ENCODE measurements around the gene BICD2.
"Not testable (repeated sequence)": the region's sequence is repeated elsewhere in the genome, so short reads cannot be mapped to it uniquely, and the experiment has no call there.

Gene BICD2

GRCh38 chr9:92769990-92770359, 5.3 kb upstream of the BICD2 start:
- TF ChIP-seq, protein P1, sequence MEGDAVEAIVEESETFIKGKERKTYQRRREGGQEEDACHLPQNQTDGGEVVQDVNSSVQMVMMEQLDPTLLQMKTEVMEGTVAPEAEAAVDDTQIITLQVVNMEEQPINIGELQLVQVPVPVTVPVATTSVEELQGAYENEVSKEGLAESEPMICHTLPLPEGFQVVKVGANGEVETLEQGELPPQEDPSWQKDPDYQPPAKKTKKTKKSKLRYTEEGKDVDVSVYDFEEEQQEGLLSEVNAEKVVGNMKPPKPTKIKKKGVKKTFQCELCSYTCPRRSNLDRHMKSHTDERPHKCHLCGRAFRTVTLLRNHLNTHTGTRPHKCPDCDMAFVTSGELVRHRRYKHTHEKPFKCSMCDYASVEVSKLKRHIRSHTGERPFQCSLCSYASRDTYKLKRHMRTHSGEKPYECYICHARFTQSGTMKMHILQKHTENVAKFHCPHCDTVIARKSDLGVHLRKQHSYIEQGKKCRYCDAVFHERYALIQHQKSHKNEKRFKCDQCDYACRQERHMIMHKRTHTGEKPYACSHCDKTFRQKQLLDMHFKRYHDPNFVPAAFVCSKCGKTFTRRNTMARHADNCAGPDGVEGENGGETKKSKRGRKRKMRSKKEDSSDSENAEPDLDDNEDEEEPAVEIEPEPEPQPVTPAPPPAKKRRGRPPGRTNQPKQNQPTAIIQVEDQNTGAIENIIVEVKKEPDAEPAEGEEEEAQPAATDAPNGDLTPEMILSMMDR (IDR thresholded peaks at IDR 0.05; ENCODE audit: low read length, missing control alignments), result no peak
- DNase-seq (ENCODE audit: low read depth), result no peak
- no peak overlapping the region for H3K4me3 ChIP-seq (replicated peaks; ENCODE audit: low read depth, low read length)

GRCh38 chr9:92769286-92769685, 4.7 kb upstream of the BICD2 start:
- DNase-seq (ENCODE audit: low read depth), result no peak
- TF ChIP-seq, protein P1 (IDR thresholded peaks at IDR 0.05; ENCODE audit: low read length, missing control alignments), result no peak
- H3K4me3 ChIP-seq (replicated peaks; ENCODE audit: low read depth, low read length), result no peak overlapping the region

DNA sequence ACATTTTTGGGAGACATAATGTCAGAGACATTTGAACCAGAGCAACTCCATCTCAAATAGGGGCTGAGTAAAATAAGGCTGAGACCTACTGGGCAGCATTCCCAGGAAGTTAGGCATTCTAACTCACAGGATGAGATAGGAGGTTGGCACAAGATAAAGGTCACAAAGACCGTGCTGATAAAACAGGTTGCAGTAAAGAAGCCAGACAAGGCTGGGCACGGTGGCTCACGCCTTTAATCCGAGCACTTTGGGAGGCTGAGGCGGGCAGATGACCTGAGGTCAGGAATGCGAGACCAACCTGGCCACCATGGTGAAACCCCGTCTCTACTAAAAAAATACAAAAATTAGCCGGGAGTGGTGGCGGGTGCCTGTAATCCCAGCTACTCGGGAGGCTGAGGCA, 4.2 kb upstream of the BICD2 start:
- DNase-seq (ENCODE audit: low read depth); H3K4me3 ChIP-seq (replicated peaks; ENCODE audit: low read depth, low read length): not testable (repeated sequence)

GRCh38 chr9:92767066-92768054, 2.7 kb upstream of the BICD2 start:
- DNase-seq (ENCODE audit: low read depth), result no peak
- H3K4me3 ChIP-seq (replicated peaks; ENCODE audit: low read depth, low read length), result no peak overlapping the region
- TF ChIP-seq, protein P1 (IDR thresholded peaks at IDR 0.05; ENCODE audit: low read length, missing control alignments), result no peak

GRCh38 chr9:92764988-92765936, 629 bp upstream of the BICD2 start:
- peak; percentile 98 for DNase-seq (ENCODE audit: low read depth)
- H3K4me3 ChIP-seq (replicated peaks; ENCODE audit: low read depth, low read length), result peak overlapping the region; percentile 68
- TF ChIP-seq, protein P1 (IDR thresholded peaks at IDR 0.05; ENCODE audit: low read length, missing control alignments), result peak; percentile 85

DNA sequence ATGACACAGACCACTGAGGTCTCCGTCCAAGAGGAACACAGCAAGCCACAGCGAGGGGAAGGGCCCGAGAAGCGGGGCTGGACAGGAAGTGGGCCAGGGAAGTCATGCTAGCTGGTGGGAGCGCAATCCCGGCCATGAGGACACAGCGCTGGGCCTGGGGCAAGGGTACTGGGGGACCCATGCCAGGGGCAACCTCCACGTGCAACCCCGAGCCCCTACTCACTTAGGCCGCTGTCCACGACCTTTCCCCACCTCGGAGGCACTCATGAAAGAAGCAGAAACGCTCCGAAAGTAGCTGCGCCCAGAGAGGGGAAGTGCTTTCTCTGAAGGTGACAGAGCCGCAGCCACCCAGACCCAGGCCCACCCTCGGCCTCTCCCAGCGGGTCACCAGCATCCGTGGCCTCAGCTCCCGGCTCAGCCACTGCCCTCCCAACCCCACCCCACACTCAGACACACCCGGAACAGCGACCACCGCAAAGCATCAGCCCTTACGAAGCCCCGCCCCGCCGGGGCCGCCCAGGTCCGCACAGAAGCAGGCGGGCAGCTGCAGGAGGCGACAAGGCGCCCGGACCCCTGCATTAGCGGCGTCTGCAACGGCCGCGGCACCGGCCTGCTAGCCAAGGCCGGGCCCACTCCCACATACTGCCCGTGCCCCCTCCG, 782 bp downstream of the BICD2 start:
- no peak for DNase-seq (ENCODE audit: low read depth)
- peak overlapping the region; percentile 93 for H3K4me3 ChIP-seq (replicated peaks; ENCODE audit: low read depth, low read length)

More for the DNA sequence above, 782 bp downstream of the BICD2 start:
- TF ChIP-seq, protein P1 (IDR thresholded peaks at IDR 0.05; ENCODE audit: low read length, missing control alignments), result no peak
